ENCODE measurements around the gene ARPP21. TPM values are rescaled to one million over a fixed set of nuclear protein-coding genes. Genes with fewer than 3 reads are reported as not detected.

The ARPP21 gene
- total RNA-seq (100 to 1,000 TPM in 3 of 4 donors, 10 to 100 TPM in 1; 99.6 to 336 (median 123) TPM), polyA plus RNA-seq (100 to 1,000 TPM in 1 of 3 donors, 10 to 100 TPM in 2; 86.4 to 101 (median 99.9) TPM)
- long read RNA-seq, donor 1, transcript ARPP21-215 (7 exons, 1,015 nt), result minor isoform, 5 of 172 reads
- long read RNA-seq, donor 1, transcript ARPP21-204 (5 exons, 2,506 nt), result minor isoform, 13 of 172 reads
- long read RNA-seq, donor 1, transcript ARPP21-203 (6 exons, 2,416 nt), result major isoform, 29 of 172 reads
- long read RNA-seq, donor 1, transcript ARPP21-231 (6 exons, 572 nt), result minor isoform, 18 of 172 reads
- long read RNA-seq, donor 1, partial matches to known transcripts, result 41 of 172 reads
- long read RNA-seq, donor 1, other reads (novel, unspliced or antisense), result 65 of 172 reads
- long read RNA-seq, donor 2, partial matches to known transcripts, result 25 of 103 reads
- long read RNA-seq, donor 2, other reads (novel, unspliced or antisense), result 71 of 103 reads

- ATAC-seq (peak; percentile 86 to 89 (median 88)), DNase-seq (peak; percentile 77 to 89)
- Histone ChIP-seq H3K4me1 (no peaks in the 10 kb centered on the region), H3K27ac (peak within 1 kb of the TSS; percentile 90), H3K9me3 (no peaks in the 10 kb centered on the region), H3K4me3 (peak within 1 kb of the TSS; percentile 80), H3K27me3 (ENCODE audit: insufficient read depth in 3 of 3, low read length in 2 of 3) (no peaks in the 10 kb centered on the region), H3K36me3 (ENCODE audit: insufficient read depth in 1 of 2, low read depth in 1 of 2) (peaks cover 0 to 5% of the 10 kb centered on the region in 2 donors)
- TF ChIP-seq, protein P1, sequence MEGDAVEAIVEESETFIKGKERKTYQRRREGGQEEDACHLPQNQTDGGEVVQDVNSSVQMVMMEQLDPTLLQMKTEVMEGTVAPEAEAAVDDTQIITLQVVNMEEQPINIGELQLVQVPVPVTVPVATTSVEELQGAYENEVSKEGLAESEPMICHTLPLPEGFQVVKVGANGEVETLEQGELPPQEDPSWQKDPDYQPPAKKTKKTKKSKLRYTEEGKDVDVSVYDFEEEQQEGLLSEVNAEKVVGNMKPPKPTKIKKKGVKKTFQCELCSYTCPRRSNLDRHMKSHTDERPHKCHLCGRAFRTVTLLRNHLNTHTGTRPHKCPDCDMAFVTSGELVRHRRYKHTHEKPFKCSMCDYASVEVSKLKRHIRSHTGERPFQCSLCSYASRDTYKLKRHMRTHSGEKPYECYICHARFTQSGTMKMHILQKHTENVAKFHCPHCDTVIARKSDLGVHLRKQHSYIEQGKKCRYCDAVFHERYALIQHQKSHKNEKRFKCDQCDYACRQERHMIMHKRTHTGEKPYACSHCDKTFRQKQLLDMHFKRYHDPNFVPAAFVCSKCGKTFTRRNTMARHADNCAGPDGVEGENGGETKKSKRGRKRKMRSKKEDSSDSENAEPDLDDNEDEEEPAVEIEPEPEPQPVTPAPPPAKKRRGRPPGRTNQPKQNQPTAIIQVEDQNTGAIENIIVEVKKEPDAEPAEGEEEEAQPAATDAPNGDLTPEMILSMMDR (IDR thresholded peaks at IDR 0.05), result no peak
- 1% methylated on average over 81 to 83 of the region's 83 CpGs for WGBS, 3 donors
- intact Hi-C loops (cut with DNase I), result loop anchor here in 1 of 2 donors (1.0 to 5.0 kb wide), 2 partner anchors 25 to 38 kb away; no protein-coding TSS in a partner anchor
These were observed at the start of gene ARPP21 for GRCh38 chr3:35639254-35640186. Gene ARPP21, plus strand, starts transcription at chr3:35639525. Its CDS starts 42,227 bp downstream, at chr3:35681752.

GRCh38 chr3:35592589-35593295 lies 46.6 kb upstream of the ARPP21 start:
- no peaks in the 10 kb centered on the region for H3K27me3 ChIP-seq (ENCODE audit: insufficient read depth in 3 of 3, low read length in 2 of 3)
- no peaks in the 10 kb centered on the region for H3K4me1 ChIP-seq
- ATAC-seq (no peak), DNase-seq (no peak)
- H3K27ac ChIP-seq, result no peak overlapping the region
- WGBS, 3 donors, result 58 to 69% (median 61%) methylated on average over 5 of the region's 5 CpGs
- intact Hi-C loops (cut with DNase I), result loop anchor here in 1 of 2 donors (10.0 kb wide), 1 partner anchor 1108 kb away; no protein-coding TSS in a partner anchor
- no peak overlapping the region for H3K4me3 ChIP-seq
- H3K9me3 ChIP-seq, result no peaks in the 10 kb centered on the region
- TF ChIP-seq, protein P1 (IDR thresholded peaks at IDR 0.05), result no peak
- H3K36me3 ChIP-seq (ENCODE audit: insufficient read depth in 1 of 2, low read depth in 1 of 2), result no peaks in the 10 kb centered on the region

DNA sequence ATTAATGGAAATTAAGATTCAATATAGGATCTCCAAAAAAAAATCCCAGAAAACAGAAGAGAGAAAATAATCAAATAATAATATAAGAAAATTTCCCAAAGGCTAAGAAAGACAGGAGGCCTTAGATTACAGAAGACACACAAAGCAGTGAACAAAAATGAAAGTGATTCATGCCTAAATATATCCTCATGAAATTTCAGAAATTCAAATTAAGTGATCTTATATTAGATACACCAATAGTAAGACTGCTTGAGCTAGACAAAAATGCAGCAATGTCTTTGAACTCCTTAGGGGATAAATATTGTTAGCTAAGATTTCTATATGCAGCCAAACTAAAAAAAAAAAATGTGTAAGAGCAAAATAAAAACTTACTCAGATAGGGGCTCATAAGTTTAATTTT lies 44.6 kb upstream of the ARPP21 start:
- Histone ChIP-seq H3K36me3 (ENCODE audit: insufficient read depth in 1 of 2, low read depth in 1 of 2) (no peaks in the 10 kb centered on the region), H3K4me3 (no peak overlapping the region), H3K27ac (no peak overlapping the region), H3K9me3 (no peaks in the 10 kb centered on the region), H3K4me1 (no peaks in the 10 kb centered on the region), H3K27me3 (ENCODE audit: insufficient read depth in 3 of 3, low read length in 2 of 3) (no peaks in the 10 kb centered on the region)
- TF ChIP-seq, protein P1 (IDR thresholded peaks at IDR 0.05), result no peak
- no peak for ATAC-seq
- intact Hi-C loops (cut with DNase I), result loop anchor here in 1 of 2 donors (10.0 kb wide), 1 partner anchor 1110 kb away; no protein-coding TSS in a partner anchor
- DNase-seq, result no peak

- ATAC-seq (no peak), DNase-seq (no peak)
- Histone ChIP-seq H3K9me3 (no peaks in the 10 kb centered on the region), H3K27me3 (ENCODE audit: insufficient read depth in 3 of 3, low read length in 2 of 3) (no peaks in the 10 kb centered on the region), H3K27ac (no peak overlapping the region), H3K4me1 (no peaks in the 10 kb centered on the region), H3K4me3 (no peak overlapping the region), H3K36me3 (ENCODE audit: insufficient read depth in 1 of 2, low read depth in 1 of 2) (no peaks in the 10 kb centered on the region)
- 61 to 86% (median 72%) methylated on average over 3 of the region's 3 CpGs for WGBS, 3 donors
- intact Hi-C loops (cut with DNase I), result loop anchor here in 1 of 2 donors (10.0 kb wide), 1 partner anchor 1112 kb away; no protein-coding TSS in a partner anchor
- TF ChIP-seq, protein P1 (IDR thresholded peaks at IDR 0.05), result no peak
These were observed 42.9 kb upstream of the ARPP21 start for GRCh38 chr3:35596335-35596995.

Data from psoas muscle (tissue), 8 donors.